Gastrocnemius medialis (tissue), 4 donors: ENCODE measurements around the gene TMEM235. TPM values are rescaled to one million over a fixed set of nuclear protein-coding genes. Genes with fewer than 3 reads are reported as not detected.

ENCODE experiments used
- ATAC-seq, 2 donors: fragments of 150-250 bp; one replicate each; pipeline ENCODE4 v1.9.1; 2016
- DNase-seq, 2 donors: peaks; one replicate each; pipeline ENCODE4 v3.0.0-alpha.2; 2019
- H3K27ac ChIP-seq, 4 donors: fragments of 200-600 bp; sonication (generic); 1 replicate in 1 of 4; 2 replicates in 3 of 4; pipeline ENCODE4 v1.5.1; 2016 to 2018; ENCODE audit warnings: mild to moderate bottlenecking in 2 of 4, moderate library complexity in 1 of 4
- H3K27me3 ChIP-seq, 3 donors: fragments of 200-600 bp; sonication (generic) in 2 of 3; 1 replicate in 1 of 3; 2 replicates in 2 of 3; pipeline versions ENCODE4 v1.5.1 to v1.6.0; 2016 to 2019; ENCODE audit warnings: mild to moderate bottlenecking in 1 of 3, moderate library complexity in 1 of 3
- H3K36me3 ChIP-seq, 2 donors: fragments of 200-600 bp; sonication (generic) in 1 of 2; one replicate each; pipeline ENCODE4 v1.5.1; 2017 to 2018
- H3K4me1 ChIP-seq, 2 donors: fragments of 200-600 bp; sonication (generic) in 1 of 2; one replicate each; pipeline ENCODE4 v1.5.1; 2016 to 2017; ENCODE audit warnings: mild to moderate bottlenecking in 2 of 2
- H3K4me3 ChIP-seq, 4 donors: fragments of 200-600 bp; sonication (generic) in 3 of 4; 1 replicate in 1 of 4; 2 replicates in 3 of 4; pipeline ENCODE4 v1.5.1; 2016 to 2019; ENCODE audit warnings: mild to moderate bottlenecking in 2 of 4
- H3K9me3 ChIP-seq, 3 donors: fragments of 200-600 bp; sonication (generic) in 2 of 3; 1 replicate in 1 of 3; 2 replicates in 2 of 3; pipeline ENCODE4 v1.5.1; 2016 to 2019
- POLR2A ChIP-seq, 2 donors: fragments of 450-650 bp; IDR thresholded peaks; one replicate each; pipeline ENCODE4 v1.6.1; 2017; ENCODE audit warnings: antibody characterized with exemption in 2 of 2, mild to moderate bottlenecking in 2 of 2, moderate library complexity in 2 of 2
- in situ Hi-C, 4 donors: fragments of 200-750 bp; cut with MboI; loops; one replicate each; pipeline versions ENCODE4 v1.15.0 to v1.8.0; 2017; ENCODE audit warnings: low sequenced_read_pairs in 4 of 4
- intact Hi-C: fragments of 100-400 bp; cut with DNase I; formaldehyde crosslinking; loops from one replicate; pipeline ENCODE4 v1.15.1; 2023; ENCODE audit warnings: low total_unique reads
- total RNA-seq, 4 donors: library from RNA; depleted of rRNA; stranded (reverse); fragments of >200 nt; gene quantifications; one replicate each; pipeline versions ENCODE4 v1.1.0 to v1.2.3, GENCODE V29; 2016
- TF ChIP-seq, protein P1 (sequence below), 5 experiments: fragments of 450-650 bp in 3 of 5; fragments of 200-600 bp in 2 of 5; sonication (generic) in 2 of 5; IDR thresholded peaks in 4 of 5; conservative IDR thresholded peaks in 1 of 5; 1 replicate in 4 of 5; 2 replicates in 1 of 5; pipeline ENCODE4 v1.5.1; 2016 to 2019; ENCODE audit warnings: antibody characterized with exemption in 5 of 5, mild to moderate bottlenecking in 3 of 5, moderate library complexity in 3 of 5

The TMEM235 gene
- total RNA-seq: not detected

DNA sequence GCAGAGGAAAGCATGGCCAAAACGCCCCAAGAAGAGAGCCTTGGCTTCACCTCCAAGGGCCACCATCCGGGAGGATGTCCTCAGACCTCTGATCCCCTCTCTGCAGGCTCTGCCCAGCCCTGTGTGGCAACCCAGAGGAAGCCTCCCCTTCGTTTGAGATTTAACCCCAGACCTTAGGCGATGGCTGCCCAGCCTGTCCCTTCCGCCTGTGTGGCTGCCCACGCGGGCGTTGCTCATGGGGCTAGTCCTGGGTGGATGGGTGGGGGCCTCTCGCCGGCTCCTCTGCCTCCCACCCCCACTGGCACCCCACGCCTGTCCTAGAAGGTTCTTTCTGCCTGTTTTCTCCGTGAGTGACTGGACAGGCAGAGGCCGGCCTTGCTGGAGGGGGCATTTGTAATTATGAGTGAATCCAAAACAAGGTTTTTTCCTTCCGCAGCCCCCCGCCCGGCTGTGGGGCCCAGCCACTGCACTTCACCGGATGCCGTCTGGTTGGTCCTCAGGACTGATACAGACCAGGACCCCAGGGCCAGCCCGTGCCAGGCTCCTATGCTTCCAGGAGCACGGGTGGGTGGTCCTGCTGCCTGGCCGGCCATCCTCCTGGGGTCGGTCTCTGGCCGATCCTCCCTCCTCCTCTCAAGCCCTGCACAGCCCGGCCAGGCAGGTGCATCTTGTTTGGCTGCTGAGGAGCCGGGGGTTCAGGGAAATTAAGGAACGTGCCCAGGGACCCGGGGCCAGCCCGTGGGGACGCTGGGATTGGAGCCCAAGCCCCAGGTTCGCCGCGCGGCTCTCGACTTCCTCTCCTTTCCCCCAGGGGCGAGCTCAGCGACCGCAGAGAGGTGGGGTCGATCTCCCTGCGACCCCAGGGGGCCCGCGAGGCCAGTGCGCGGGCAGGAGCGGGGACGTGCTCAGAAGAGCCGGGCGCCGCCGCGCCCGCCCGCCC lies at the start of gene TMEM235:
Gene TMEM235, plus strand, starts transcription at position 636 of the 940 bp plus-strand sequence. CDS start 393 bp downstream, outside the sequence.
- in situ Hi-C loops (no loop called here), intact Hi-C loops (no loop called here)
- no peaks in the 10 kb centered on the region for H3K36me3 ChIP-seq
- no peak within 1 kb of the TSS for H3K4me3 ChIP-seq
- no peak within 1 kb of the TSS for H3K27ac ChIP-seq
- H3K27me3 ChIP-seq: peaks cover 22 to 33% (median 29%) of the 10 kb centered on the region in 3 donors
- H3K9me3 ChIP-seq: no peaks in the 10 kb centered on the region
- DNase-seq (no peak), ATAC-seq (no peak)
- TF ChIP-seq POLR2A (IDR thresholded peaks at IDR 0.05): no peak
- TF ChIP-seq, protein P1, sequence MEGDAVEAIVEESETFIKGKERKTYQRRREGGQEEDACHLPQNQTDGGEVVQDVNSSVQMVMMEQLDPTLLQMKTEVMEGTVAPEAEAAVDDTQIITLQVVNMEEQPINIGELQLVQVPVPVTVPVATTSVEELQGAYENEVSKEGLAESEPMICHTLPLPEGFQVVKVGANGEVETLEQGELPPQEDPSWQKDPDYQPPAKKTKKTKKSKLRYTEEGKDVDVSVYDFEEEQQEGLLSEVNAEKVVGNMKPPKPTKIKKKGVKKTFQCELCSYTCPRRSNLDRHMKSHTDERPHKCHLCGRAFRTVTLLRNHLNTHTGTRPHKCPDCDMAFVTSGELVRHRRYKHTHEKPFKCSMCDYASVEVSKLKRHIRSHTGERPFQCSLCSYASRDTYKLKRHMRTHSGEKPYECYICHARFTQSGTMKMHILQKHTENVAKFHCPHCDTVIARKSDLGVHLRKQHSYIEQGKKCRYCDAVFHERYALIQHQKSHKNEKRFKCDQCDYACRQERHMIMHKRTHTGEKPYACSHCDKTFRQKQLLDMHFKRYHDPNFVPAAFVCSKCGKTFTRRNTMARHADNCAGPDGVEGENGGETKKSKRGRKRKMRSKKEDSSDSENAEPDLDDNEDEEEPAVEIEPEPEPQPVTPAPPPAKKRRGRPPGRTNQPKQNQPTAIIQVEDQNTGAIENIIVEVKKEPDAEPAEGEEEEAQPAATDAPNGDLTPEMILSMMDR (IDR thresholded peaks at IDR 0.05 in 4 of 5, conservative IDR thresholded peaks at IDR 0.05 in 1 of 5): no peak
- H3K4me1 ChIP-seq: no peaks in the 10 kb centered on the region

- Histone ChIP-seq H3K4me3 (no peak overlapping the region), H3K9me3 (no peaks in the 10 kb centered on the region), H3K27ac (no peak overlapping the region), H3K4me1 (peaks cover 13 to 20% of the 10 kb centered on the region in 2 donors), H3K27me3 (no peaks in the 10 kb centered on the region), H3K36me3 (no peaks in the 10 kb centered on the region)
- in situ Hi-C loops: loop anchor here in 1 of 4 donors (10.0 kb wide), 1 partner anchor 68 kb away; no protein-coding TSS in a partner anchor
- no peak for ATAC-seq
- intact Hi-C loops: no loop called here
- no peak for DNase-seq
- TF ChIP-seq, protein P1 (IDR thresholded peaks at IDR 0.05 in 4 of 5, conservative IDR thresholded peaks at IDR 0.05 in 1 of 5): no peak
These were observed 48.9 kb upstream of the TMEM235 start for GRCh38 chr17:78182504-78182903.

GRCh38 chr17:78183916-78184315 lies 47.5 kb upstream of the TMEM235 start:
- no peak overlapping the region for H3K4me3 ChIP-seq
- no peak for DNase-seq
- in situ Hi-C loops (loop anchor here in 1 of 4 donors (10.0 kb wide), 1 partner anchor 69 kb away; no protein-coding TSS in a partner anchor), intact Hi-C loops (no loop called here)
- H3K4me1 ChIP-seq: peaks cover 21 to 31% of the 10 kb centered on the region in 2 donors
- H3K36me3 ChIP-seq: no peaks in the 10 kb centered on the region
- no peak for TF ChIP-seq POLR2A (IDR thresholded peaks at IDR 0.05)
- TF ChIP-seq, protein P1 (IDR thresholded peaks at IDR 0.05 in 4 of 5, conservative IDR thresholded peaks at IDR 0.05 in 1 of 5): no peak
- no peaks in the 10 kb centered on the region for H3K9me3 ChIP-seq
- ATAC-seq: no peak
- no peak overlapping the region for H3K27ac ChIP-seq
- H3K27me3 ChIP-seq: no peaks in the 10 kb centered on the region

DNA sequence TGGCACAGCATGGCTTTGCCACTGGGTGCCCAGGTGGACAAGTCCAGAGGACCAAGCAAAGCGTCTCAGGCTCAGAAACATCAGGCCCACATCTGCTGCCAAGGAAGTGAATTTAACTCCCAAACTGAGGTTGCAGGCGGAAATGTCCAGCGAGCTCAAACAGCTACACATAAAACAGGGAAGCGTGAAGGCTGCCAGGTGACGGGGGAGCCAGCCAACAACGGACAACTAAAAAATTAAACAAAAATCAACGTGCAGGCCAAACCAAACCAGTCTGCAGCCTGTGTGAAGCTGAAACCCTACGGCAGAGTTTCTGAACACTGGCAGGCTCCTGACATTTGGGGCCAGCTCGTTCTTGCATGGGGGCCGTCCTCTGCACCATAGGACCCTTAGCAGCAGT lies 47.1 kb upstream of the TMEM235 start:
- no peak overlapping the region for H3K4me3 ChIP-seq
- TF ChIP-seq, protein P1 (IDR thresholded peaks at IDR 0.05 in 4 of 5, conservative IDR thresholded peaks at IDR 0.05 in 1 of 5): no peak
- no peak for TF ChIP-seq POLR2A (IDR thresholded peaks at IDR 0.05)
- H3K9me3 ChIP-seq: no peaks in the 10 kb centered on the region
- no peaks in the 10 kb centered on the region for H3K27me3 ChIP-seq
- in situ Hi-C loops: loop anchor here in 1 of 4 donors (10.0 kb wide), 1 partner anchor 70 kb away; no protein-coding TSS in a partner anchor
- ATAC-seq (no peak), DNase-seq (no peak)
- no peak overlapping the region for H3K27ac ChIP-seq
- intact Hi-C loops: no loop called here
- H3K36me3 ChIP-seq: no peaks in the 10 kb centered on the region
- H3K4me1 ChIP-seq: peaks cover 21 to 28% of the 10 kb centered on the region in 2 donors
